Stimulated activated CD8-positive, alpha-beta memory T cell treated with anti-CD3 and anti-CD28 coated beads, Interleukin-15, amount 100 ng/mL, for 24 hours (primary cell): ENCODE data around the gene ZNF799.
"Not testable (repeated sequence)": the region's sequence is repeated elsewhere in the genome, so short reads cannot be mapped to it uniquely, and the experiment has no call there.

Source experiments
- DNase-seq: peaks from one replicate; pipeline ENCODE4 v3.0.0-alpha.2; 2020; ENCODE audit warnings: low read depth

Gene ZNF799

DNA sequence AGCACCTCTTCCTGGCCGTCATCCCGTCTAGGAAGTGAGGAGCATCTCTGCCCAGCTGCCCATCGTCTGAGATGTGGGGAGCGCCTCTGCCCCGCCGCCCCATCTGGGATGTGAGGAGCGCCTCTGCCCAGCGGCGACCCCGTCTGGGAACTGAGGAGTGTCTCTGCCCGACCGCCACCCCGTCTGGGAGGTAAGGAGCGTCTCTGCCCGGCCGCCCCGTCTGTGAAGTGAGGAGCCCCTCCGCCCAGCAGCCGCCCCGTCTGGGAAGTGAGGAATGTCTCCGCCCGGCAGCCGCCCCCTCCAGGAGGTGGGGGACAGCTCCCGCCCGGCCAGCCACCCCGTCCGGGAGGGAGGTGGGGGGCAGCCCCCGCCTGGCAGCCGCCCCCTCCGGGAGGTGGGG, 38.8 kb downstream of the ZNF799 start:
- not testable (repeated sequence) for DNase-seq

DNA sequence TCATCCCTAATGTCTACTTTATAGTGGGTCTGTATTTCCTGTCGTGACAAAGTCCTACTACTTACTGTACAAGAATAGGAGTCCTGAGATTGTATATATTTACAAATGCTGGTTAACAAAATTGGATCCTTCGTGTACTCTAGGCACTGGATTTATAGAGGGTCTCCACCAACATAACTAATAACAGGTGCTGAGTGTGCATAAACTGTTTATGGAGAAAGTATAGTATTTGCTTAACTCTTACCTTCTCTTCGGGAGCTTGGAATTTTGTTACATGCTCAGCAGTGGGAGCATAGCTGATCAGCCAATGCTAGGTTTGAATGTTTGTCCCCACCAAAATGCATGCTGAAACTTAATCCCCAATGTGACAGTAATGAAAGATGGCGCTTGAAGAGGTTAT, 47.7 kb downstream of the ZNF799 start:
- no peak for DNase-seq

DNA sequence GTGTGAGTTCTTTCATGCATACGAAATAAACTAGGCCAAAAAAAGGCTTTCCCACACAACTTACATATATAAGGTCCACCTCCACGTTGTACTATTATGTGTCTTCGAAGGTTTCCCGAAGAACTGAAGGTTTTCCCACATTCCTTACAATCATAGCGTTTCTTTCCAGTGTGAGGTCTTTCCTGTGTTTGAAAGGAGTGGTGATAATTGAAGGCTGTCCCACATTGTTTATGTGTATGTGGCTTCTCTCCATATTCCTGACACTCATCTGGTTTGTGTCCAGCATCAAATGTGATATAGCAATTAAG, 50.2 kb downstream of the ZNF799 start:
- DNase-seq, result no peak

GRCh38 chr19:12350185-12350889, 50.7 kb downstream of the ZNF799 start:
- no peak for DNase-seq

GRCh38 chr19:12346896-12347295, 54.2 kb downstream of the ZNF799 start:
- DNase-seq, result no peak

- DNase-seq, result no peak
Measured at GRCh38 chr19:12345197-12345596, 55.9 kb downstream of the ZNF799 start.
